Measurements from ENCODE around the gene MRPL38. TPM values are rescaled to one million over a fixed set of nuclear protein-coding genes. Genes with fewer than 3 reads are reported as not detected.

The MRPL38 gene
- 62.1 TPM for total RNA-seq

- peak; percentile 96 for DNase-seq
Measured at GRCh38 chr17:75904749-75905521, at the start of gene MRPL38. Gene MRPL38 (minus strand): TSS chr17:75904884. CDS start chr17:75904875, 9 bp downstream.

GRCh38 chr17:75950855-75951554 is 46.3 kb upstream of the MRPL38 start:
- peak; percentile 91 for DNase-seq

GRCh38 chr17:75950421-75950820 is 45.7 kb upstream of the MRPL38 start:
- peak; percentile 40 for DNase-seq

- DNase-seq: peak; percentile 74
Measured at GRCh38 chr17:75945211-75945610, 40.5 kb upstream of the MRPL38 start.

- DNase-seq: no peak
Measured at GRCh38 chr17:75943491-75943890, 38.8 kb upstream of the MRPL38 start.

- DNase-seq: no peak
Measured at GRCh38 chr17:75942473-75942872, 37.8 kb upstream of the MRPL38 start.

- DNase-seq: peak; percentile 28
Measured at GRCh38 chr17:75941442-75941819, 36.7 kb upstream of the MRPL38 start.

- peak; percentile 96 for DNase-seq
Measured at GRCh38 chr17:75940727-75941441, 36.2 kb upstream of the MRPL38 start, which contains the start of gene FBF1. Gene FBF1 (minus strand): TSS chr17:75941042. CDS start chr17:75938149, 2,893 bp downstream.

GRCh38 chr17:75937652-75938051 is 33.0 kb upstream of the MRPL38 start:
- DNase-seq: no peak

GRCh38 chr17:75933808-75934207 is 29.1 kb upstream of the MRPL38 start:
- no peak for DNase-seq

GRCh38 chr17:75932852-75933251 is 28.2 kb upstream of the MRPL38 start:
- DNase-seq: no peak

- DNase-seq: no peak
Measured at GRCh38 chr17:75931062-75931461, 26.4 kb upstream of the MRPL38 start.

- no peak for DNase-seq
Measured at GRCh38 chr17:75927286-75927922, 22.7 kb upstream of the MRPL38 start.

GRCh38 chr17:75926456-75926855 is 21.8 kb upstream of the MRPL38 start:
- DNase-seq: no peak

GRCh38 chr17:75925912-75926311 is 21.2 kb upstream of the MRPL38 start:
- DNase-seq: no peak

GRCh38 chr17:75925103-75925502 is 20.4 kb upstream of the MRPL38 start:
- DNase-seq: no peak

GRCh38 chr17:75922963-75923874 is 18.5 kb upstream of the MRPL38 start:
- no peak for DNase-seq

- DNase-seq: no peak
Measured at GRCh38 chr17:75922173-75922961, 17.7 kb upstream of the MRPL38 start.

GRCh38 chr17:75921596-75921995 is 16.9 kb upstream of the MRPL38 start:
- DNase-seq: no peak

- DNase-seq: no peak
Measured at GRCh38 chr17:75920045-75920560, 15.4 kb upstream of the MRPL38 start.

Data from tongue (tissue), 2 donors.